Anterior cingulate cortex (tissue), 58 donors: ENCODE measurements around the gene MPHOSPH9.
"Not testable (repeated sequence)": the region's sequence is repeated elsewhere in the genome, so short reads cannot be mapped to it uniquely, and the experiment has no call there.

Experiments
- DNase-seq, 58 donors: peaks; one replicate each; lab custom pipeline; 2025; lab: John Stamatoyannopoulos, UW

Gene MPHOSPH9

DNA sequence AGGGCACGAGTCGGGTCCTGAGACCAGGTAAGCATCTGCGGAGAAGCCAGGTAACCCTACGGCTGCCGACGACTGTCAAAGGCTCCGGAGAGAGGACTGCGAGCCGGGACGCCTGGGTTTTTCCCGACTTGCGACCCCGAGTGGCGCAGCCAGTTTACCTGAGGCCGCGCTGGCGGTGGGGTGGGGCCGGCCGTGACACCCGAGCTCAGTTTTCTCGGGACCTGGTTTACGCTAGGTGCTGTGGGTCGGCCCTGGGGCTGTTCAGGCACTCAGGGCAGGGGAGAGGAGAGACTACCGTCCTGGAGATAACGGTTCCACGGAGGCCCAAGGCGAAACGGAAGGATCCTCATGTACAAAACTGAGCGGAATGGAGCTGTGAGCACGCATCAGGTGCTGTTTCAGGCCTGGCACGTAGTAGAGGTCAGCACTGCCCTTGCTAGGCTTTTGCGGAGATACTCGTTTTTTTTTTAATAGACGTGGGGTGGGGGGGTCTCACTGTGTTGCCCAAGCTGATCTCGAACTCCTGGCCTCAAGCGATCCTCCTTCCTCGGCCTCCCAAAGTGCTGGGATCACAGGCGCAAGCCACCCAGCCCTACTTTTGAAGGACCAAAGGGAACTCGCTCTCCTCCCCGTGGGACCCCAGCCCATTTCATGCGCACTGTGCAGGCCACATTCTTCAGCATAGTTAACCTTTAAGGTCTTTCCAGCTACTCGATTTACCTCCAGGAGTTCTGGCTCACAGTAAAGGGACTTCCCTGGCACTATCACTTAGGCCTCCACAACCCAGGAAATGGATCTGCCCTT lies 766 bp upstream of the MPHOSPH9 start:
- DNase-seq = no peak

DNA sequence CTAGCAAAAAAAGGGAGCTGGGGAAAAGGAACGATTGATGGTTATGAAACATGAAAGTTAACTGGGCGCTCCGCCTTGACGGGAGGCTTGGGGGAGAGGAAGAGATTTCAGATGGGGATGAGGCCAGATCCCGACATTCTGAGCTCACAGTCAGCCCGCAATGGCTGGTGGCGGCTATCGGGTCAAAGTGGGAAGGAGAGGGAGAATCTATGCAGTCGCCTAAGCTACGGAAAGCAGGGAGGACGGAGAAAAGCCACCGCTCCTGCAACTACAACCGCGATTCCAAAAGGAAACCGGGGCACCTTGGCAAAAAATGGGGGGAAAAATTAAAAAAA lies 502 bp downstream of the MPHOSPH9 start:
- DNase-seq = peak in 4 of 58 donors; percentile 61 to 82 (median 64)

DNA sequence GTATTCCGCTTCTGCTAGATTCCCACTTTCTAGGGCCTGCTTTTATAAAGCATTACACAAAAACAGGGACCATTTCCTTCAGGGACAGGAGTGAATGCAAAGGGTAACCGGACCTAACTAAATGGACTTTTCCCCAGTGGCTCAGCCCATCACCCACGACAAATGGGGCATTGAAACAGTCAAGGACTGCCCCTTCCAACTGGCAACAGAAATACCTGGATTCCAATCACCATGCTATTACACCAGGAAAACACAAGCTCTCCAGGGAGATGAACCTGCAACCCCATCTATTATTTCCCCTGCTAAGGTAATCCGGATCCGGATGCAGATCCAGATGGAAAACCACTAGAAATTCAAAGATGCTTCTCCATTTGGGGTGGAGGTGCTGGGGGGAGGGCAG lies 1.0 kb downstream of the MPHOSPH9 start:
- no peak for DNase-seq

DNA sequence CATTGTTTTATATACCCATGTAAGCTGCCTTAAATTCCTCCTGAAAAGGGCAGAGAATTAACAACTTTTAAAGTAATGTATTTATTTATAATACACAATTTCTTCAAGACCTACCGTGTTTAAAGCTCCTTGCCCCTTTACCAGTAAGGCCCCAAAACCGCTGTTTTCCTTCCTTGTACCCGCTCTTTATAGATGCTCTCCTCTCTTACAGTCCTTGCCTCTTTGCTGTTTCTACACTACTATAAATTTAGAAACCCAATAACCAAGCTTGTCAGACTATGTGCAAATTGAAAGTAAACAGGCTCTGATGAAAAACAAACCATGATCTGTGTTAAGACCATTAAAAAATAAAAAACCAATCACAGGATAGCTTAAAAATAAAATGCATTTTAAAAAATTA lies 3.9 kb downstream of the MPHOSPH9 start:
- DNase-seq = no peak

DNA sequence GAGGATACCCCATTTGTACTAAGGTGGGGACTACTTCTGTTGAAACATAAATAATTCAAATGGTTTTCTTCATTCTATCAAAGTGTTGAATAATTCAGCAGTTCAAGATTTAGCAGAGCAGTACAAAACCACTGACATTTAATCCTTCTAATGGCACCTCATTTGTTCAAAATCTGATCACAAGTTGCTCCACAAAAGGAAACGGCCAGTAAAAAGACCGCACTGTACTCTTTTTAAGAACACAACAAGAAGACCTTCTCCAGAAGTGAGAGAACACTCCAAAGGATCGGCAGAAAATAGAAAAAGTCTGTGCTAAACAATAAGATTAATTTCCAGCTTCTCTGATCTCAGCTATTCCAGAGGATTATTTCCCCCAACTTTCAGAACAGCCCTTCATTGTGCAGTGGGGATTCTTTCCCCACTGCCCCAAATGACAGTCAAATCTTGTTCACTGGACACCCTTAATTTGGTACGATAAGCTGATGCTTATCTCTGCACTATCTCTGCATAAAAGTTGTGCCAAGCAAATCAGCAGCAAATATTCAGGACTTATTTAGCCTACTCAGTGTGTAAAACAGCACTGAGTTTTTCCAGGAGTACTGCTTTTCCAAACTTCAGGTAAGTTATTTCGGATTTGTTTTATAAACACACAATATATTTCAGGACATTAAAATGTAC lies 5.2 kb downstream of the MPHOSPH9 start:
- no peak for DNase-seq

DNA sequence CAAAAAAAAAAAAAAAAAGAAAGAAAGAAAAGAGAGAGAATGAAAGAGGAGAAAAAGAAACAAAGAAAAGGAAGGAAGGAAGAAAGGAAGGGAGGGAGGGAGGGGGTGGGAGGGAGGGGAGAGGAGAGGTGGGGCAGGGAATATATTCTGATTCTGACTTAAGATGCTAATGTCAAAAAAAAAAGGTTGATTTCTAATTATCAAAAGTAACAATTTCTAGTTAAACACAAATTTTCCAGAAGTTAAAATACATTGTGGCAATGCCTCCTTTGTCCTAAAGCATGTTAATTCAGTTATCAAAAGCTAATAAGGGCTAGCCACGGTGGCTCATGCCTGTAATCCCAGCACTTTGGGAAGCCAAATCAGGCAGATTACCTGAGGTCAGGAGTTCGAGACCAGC lies 7.5 kb downstream of the MPHOSPH9 start:
- DNase-seq = no peak

DNA sequence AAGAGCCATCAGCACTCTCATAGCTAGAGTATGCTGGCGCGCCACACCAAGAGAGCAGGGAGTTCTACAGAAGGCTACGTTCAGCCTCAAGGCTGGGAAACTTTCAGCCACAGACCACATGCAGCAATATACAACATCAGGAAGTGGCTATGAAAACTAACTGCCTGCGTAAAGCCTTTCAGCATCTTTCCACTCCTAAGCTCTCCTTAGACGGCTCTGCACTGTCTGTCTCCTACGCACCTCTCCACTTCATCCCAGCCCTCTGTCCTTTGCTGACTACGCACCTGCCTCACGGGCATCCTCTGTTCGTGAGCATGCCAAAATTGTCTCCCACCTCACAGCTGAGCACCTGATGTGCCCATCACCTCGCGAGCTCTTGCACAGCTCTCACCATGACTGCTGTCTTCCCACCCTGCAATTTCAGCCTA lies 9.7 kb downstream of the MPHOSPH9 start:
- DNase-seq = no peak

DNA sequence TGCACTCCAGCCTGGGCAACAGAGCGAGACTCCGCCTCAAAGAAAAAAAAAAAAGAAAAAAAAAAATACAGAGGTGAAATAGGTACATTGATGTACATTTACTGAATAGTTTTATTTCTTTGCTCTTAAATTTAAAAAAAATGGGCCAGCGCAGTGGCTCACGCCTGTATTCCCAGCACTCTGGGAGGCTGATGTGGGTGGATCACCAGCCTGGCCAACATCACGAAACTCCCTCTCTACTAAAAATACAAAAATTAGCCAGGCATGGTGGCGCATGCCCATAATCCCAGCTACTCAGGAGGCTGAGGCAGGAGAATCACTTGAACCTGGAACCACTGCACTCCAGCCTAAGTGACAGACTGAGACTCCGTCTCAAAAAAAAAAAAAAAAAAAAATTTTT lies 25.1 kb downstream of the MPHOSPH9 start:
- DNase-seq = peak in 13 of 58 donors; percentile 2 to 18 (median 7)

DNA sequence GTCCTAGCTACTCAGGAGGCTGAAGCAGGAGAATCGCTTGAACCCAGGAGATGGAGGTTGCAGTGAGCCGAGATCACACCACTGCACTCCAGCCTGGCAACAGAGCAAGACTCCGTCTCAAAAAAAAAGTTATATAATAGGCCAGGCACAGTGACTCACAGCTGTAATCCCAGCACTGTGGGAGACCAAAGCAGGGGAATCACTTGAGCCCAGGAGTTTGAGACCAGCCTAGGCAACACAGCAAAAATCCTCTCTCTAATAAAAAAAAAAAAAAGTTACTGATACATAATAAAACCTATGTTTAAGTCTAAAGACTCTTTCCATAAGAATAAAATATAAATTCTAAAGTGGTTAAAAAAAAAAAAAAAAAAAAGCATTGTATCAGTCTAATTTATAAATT lies 26.1 kb downstream of the MPHOSPH9 start:
- not testable (repeated sequence) for DNase-seq

DNA sequence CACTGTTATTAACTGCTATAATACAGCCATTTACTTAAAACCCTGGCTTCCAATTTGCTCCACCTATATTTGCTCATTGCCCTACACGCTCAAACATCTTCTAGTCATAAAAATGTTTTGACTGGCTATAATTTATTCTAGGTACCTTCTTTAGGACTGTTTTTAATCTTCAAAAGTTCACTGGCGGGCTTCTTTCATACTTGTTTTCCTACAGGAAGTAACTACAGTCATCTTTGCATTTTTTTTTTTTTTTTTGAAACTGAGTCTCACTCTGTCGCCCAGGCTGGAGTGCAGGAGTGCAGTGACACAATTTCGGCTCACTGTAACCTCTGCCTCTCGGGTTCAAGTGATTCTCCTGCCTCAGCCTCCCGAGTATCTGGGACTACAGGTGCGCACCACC lies 32.5 kb downstream of the MPHOSPH9 start:
- DNase-seq = no peak

DNA sequence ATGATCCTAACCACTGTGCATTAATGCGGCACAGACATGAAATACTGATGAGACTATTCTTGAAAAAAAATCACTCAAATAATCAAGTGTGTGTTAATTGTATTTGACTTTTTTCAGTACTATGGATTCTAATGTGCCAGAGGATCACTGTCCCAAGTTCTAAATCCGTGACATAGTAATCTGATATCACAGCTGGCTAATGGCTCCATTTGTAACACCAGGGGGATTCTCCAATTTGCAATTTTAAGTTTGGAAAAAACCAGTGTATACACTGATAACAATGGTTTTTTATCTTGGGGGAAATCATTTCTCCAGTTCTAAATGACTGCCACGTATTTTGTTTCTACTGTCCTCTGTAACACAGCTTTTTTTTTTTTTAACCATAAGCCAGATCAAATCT lies 33.0 kb downstream of the MPHOSPH9 start:
- no peak for DNase-seq

DNA sequence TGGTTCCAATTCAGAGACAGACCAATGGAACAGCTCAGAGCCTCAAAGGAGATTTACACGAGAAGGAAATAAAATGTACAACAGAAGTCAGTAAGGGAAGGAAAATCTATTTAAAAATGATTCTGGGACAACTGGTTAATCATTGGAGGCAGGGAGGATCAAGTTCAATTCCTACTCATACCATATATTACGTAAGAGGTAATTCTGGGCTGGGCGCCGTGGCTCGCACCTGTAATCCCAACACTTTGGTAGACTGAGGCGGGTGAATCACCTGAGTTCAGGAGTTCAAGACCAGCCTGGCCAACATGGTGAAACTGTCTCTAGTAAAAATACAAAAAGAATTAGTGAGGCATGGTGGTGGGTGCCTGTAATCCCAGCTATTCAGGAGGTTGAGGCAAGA lies 45.3 kb downstream of the MPHOSPH9 start:
- no peak for DNase-seq

DNA sequence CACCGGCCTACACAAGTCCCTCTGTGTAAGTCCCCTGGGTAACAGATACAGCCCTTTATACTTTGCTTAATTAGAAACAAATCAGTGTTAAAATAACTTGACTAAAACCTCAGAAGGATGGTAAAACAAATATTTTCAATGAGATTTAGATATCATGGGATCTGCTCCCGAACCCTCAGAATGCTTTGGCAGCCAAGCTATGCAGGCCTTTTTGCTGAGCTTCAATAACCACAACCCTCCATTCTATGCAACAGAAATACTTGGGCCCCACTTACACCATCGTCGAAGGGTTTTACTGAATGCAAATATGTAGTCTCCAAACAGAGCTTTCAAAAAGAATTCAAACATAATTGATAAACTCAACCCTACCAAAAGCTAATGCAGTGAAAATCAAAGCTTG lies 52.8 kb downstream of the MPHOSPH9 start:
- DNase-seq = no peak

DNA sequence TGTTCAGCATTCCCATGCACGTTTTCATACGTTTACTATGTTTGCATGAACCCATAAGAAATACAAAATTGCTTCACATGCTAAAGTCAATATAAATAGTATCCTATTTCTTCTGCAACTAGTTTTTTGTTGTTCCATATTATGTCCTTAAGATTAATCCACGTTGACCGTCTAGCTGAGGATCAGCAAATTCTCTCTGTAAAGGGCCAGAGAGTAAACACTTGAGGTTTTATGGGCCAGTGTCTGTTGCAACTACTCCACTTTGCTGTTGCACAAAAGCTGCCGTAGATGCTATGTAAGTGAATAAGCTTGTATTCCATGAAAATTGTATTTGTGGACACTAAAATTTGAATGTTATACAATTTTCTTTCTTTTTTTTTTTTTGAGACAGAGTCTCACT lies 61.0 kb downstream of the MPHOSPH9 start:
- DNase-seq = no peak

DNA sequence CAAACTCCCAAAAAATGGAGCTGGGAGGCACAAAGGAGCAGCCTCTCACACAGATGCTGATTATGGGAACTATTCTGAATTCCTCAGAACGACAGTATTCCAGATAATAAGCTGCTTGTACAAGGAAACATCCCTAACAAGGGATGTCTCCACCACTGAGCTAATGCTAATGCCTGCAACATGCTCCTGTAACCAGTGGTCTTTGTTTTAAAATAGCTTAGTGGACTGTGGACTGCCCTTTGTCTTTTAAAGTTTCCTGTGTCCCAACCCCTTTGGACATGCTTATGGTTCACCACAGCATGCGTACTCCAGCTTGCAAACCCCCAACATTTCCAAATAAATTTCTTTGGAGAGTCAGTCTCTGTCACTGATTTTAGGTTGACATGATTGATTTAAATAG lies 65.6 kb downstream of the MPHOSPH9 start:
- DNase-seq = no peak

DNA sequence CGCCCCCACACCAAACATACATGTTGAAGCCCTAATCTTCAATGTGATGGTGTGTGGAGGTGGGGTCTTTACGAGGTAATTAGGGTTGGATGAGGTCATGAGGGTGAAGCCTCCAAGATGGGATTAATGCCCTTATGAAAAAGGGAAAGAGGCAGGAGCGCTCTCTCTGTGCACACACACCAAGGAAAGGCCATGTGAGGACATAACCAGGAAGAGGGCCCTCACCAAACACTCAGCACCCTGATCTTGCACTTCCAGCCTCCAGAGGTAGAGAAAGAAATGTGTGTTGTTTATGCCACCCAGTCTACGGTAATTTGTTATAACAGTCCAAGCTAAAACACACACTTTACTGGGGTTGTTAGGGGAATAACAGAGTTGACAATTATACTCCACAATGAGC lies 67.4 kb downstream of the MPHOSPH9 start:
- no peak for DNase-seq

DNA sequence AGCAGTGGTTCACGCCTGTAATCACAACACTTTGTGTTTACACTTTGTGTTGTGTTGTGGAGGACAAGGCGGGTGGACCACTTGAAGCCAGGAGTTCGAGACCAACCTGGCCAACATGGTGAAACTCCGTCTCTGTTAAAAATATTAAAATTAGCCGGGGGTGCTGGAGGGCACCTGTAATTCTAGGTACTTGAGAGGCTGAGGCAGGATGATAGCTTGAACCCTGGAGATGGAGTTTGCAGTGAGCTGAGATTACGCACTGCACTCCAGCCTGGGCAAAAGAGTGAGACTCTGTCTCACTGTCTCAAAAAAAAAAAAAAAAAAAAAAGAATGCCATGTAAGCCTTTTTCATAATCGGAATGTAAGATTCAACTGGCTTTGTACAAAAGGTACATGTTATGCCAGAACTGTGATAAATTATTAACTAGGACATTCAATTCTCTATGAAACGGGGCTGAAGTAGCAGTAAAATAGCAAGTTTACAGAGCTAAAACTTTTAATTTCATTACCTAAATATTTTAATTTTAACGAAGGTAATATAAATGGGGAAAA lies 68.2 kb downstream of the MPHOSPH9 start:
- DNase-seq = no peak

DNA sequence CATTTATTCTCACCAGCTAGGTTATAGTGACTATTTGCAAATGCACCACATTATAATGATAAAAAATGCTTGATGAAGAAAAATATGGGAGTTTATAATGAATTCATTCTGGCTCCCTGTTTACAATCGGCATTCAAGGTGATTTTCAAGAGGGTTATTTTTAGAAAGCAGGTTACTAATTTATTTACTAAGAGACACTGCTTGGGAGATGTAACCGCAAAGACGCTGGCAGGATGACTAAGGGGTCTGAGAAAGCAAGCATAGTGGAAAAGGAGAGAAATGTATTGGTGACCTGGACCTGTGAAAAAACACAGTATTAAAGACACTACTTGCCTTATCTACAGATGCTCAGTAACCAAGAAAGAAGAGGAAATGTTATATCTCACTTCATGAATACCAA lies 68.7 kb downstream of the MPHOSPH9 start:
- no peak for DNase-seq

DNA sequence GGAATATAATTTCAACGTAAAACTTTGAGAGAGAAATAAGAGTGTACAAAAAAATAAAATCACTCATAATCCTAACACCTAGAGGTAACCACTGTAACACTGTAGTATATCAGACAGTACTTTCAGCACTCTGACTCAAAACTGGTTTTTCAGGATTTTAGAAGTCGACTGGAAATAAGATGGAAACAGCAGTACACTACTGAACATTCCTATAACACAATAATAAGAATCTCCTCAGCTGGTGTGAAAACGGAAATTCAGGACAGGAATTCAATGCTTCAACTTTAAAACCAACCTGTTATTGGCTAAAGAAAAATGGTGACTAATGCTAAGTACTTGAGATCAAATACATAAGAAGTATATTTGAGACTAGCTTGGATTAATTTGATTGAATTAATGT lies 69.7 kb downstream of the MPHOSPH9 start:
- no peak for DNase-seq

DNA sequence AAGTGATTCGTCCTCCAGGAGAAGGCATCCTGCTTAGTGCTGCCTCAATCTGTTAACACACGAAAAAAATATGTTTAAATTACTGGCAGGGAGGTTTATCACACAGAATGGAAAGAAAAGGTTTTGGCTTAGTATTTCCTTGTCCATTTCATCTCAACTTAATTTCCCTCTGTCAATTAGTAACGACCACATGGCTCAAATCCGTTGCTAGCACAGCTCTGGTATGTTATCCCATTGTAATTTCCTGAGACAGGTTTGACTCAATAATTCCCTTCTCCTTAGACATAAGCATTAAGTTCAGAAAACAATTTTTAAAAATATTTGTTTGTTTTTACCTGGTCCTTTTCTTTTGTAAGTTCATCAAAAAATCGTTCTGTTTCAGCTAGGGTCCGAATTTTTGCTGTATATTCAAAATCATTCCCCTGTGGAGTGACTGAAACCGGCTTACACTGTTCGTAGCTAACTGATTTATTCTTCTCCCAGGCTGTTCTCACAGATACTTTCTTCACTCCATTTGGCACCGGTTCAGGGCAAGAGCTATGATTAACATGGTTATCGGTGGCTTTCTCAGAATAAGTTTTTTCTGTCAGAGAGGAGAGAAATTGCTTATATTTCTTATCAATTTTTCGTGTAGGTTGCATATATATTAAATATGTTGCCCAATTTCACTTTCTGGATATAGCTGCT lies 72.0 kb downstream of the MPHOSPH9 start:
- DNase-seq = no peak

DNA sequence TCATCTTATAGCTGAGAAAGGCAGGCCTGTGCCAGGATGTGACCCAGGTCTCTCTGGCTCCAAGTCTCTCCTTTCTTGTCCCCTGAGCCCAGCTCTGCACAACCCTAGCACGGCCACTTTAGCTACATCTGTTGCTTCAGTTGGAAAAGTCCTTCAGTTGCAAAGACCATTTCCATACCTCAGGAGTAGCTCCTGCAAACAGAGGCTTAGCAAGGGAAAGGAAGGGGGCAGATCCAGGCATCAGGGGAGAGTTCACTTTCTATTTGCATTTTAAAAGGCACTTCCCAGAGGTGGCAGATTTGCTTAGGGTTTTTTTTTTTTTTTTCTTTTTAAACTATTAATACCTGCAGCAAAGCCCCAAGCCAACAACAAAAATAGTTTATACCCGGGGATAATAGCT lies 79.0 kb downstream of the MPHOSPH9 start:
- no peak for DNase-seq
